Tibial nerve (tissue), 4 donors: ENCODE results near the gene CYB561A3. TPM values are rescaled to one million over a fixed set of nuclear protein-coding genes. Genes with fewer than 3 reads are reported as not detected.

Source experiments
- DNase-seq, 2 donors: peaks; one replicate each; pipeline ENCODE4 v3.0.0-alpha.2; 2019; ENCODE audit warnings: low spot score in 2 of 2
- H3K27ac ChIP-seq, 4 donors: fragments of 200-600 bp; sonication (generic) in 3 of 4; one replicate each; pipeline ENCODE4 v1.5.1; 2017 to 2019; ENCODE audit warnings: mild to moderate bottlenecking in 1 of 4
- H3K27me3 ChIP-seq, 2 donors: fragments of 200-600 bp; sonication (generic) in 1 of 2; one replicate each; pipeline versions ENCODE4 v1.5.1 to v1.6.0; 2017 to 2019
- H3K36me3 ChIP-seq, 3 donors: fragments of 200-600 bp; sonication (generic); one replicate each; pipeline ENCODE4 v1.5.1; 2018 to 2019
- H3K4me1 ChIP-seq, 4 donors: fragments of 200-600 bp; sonication (generic) in 3 of 4; one replicate each; pipeline ENCODE4 v1.5.1; 2017 to 2019
- H3K4me3 ChIP-seq, 4 donors: fragments of 200-600 bp; sonication (generic) in 3 of 4; one replicate each; pipeline ENCODE4 v1.5.1; 2017 to 2019; ENCODE audit warnings: mild to moderate bottlenecking in 1 of 4, moderate library complexity in 1 of 4
- H3K9me3 ChIP-seq, 4 donors: fragments of 200-600 bp; sonication (generic) in 3 of 4; one replicate each; pipeline ENCODE4 v1.5.1; 2017 to 2019
- EP300 ChIP-seq, 2 donors: sonication (generic); formaldehyde crosslinking; IDR thresholded peaks; one replicate each; pipeline ENCODE4 v1.6.1; 2017; ENCODE audit warnings: antibody characterized with exemption in 2 of 2, mild to moderate bottlenecking in 1 of 2
- POLR2A ChIP-seq, 2 donors: fragments of 450-650 bp; IDR thresholded peaks; one replicate each; pipeline ENCODE4 v1.6.1; 2017; ENCODE audit warnings: antibody characterized with exemption in 2 of 2, mild to moderate bottlenecking in 2 of 2, moderate library complexity in 2 of 2
- WGBS, 2 donors: methylation state at CpG; one replicate each; pipeline ENCODE4 v1.1.5; 2018; 5-methylcytosine and 5-hydroxymethylcytosine counted together
- total RNA-seq, 4 donors: library from RNA; depleted of rRNA; stranded (reverse); fragments of >200 nt; gene quantifications; one replicate each; pipeline ENCODE4 v1.1.0, GENCODE V29; 2016
- TF ChIP-seq, protein P1 (sequence below), 5 experiments: fragments of 200-600 bp in 3 of 5; fragments of 450-650 bp in 2 of 5; sonication (generic) in 3 of 5; IDR thresholded peaks; one replicate each; pipeline ENCODE4 v1.5.1; 2016 to 2019; ENCODE audit warnings: antibody characterized with exemption in 5 of 5, mild to moderate bottlenecking in 3 of 5, moderate library complexity in 2 of 5

The CYB561A3 gene
- total RNA-seq, 4 donors from 2014 or later = 44.2 to 68.2 (median 45.8) TPM

DNA sequence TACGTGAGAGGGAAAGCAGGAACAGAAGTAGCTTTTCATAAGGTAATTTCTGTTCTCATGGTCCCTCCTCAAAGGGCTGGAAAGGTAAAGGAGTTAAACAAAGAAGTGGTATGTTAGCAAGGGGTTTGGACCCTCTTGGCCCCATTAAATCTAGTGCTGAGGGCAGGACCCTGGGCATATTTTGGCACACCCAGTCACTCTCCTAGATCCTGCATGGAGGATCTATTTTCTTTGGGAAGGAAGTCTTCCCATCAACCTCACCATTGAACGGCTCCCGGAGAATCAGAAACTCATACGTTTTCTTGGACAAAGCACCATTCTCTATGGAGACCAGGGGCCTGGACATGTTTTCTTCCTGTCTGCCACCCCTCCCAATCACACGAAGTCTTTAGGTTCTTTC, 42.4 kb upstream of the CYB561A3 start:
- WGBS, 2 donors = 43 to 46% methylated on average over 5 of the region's 5 CpGs
- Histone ChIP-seq H3K27ac (peak overlapping the region in 3 of 4 donors; percentile 58 to 85 (median 81)), H3K36me3 (peaks cover 4 to 80% (median 37%) of the 10 kb centered on the region in 3 donors)

DNA sequence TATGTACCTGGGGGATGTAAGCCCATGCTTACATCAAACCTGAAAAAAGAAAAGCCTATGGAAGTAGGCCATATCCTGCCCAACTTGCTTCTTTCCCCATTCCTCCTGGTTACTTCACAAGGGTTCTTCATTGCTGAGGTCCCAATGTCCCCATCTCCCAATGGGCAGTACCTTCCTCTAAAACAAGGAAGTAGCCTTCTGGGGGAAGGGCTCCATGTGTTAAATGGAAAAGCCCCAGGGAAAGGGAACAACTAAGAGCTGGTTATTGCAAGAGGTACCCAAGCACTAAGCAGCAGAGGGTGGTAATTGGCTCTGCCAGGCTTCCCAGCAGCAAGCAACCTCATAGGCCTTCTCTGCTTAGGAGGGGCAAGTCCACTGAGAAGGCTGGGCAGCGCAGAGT, 42.0 kb upstream of the CYB561A3 start:
- Histone ChIP-seq H3K27me3 (no peaks in the 10 kb centered on the region), H3K27ac (peak overlapping the region in 3 of 4 donors; percentile 58 to 85 (median 81)), H3K4me3 (no peak overlapping the region), H3K9me3 (no peaks in the 10 kb centered on the region), H3K36me3 (peaks cover 4 to 80% (median 37%) of the 10 kb centered on the region in 3 donors), H3K4me1 (peaks cover 0 to 33% (median 6%) of the 10 kb centered on the region in 4 donors)
- TF ChIP-seq EP300 (IDR thresholded peaks at IDR 0.05) = no peak
- no peak for TF ChIP-seq POLR2A (IDR thresholded peaks at IDR 0.05)
- TF ChIP-seq, protein P1, sequence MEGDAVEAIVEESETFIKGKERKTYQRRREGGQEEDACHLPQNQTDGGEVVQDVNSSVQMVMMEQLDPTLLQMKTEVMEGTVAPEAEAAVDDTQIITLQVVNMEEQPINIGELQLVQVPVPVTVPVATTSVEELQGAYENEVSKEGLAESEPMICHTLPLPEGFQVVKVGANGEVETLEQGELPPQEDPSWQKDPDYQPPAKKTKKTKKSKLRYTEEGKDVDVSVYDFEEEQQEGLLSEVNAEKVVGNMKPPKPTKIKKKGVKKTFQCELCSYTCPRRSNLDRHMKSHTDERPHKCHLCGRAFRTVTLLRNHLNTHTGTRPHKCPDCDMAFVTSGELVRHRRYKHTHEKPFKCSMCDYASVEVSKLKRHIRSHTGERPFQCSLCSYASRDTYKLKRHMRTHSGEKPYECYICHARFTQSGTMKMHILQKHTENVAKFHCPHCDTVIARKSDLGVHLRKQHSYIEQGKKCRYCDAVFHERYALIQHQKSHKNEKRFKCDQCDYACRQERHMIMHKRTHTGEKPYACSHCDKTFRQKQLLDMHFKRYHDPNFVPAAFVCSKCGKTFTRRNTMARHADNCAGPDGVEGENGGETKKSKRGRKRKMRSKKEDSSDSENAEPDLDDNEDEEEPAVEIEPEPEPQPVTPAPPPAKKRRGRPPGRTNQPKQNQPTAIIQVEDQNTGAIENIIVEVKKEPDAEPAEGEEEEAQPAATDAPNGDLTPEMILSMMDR (IDR thresholded peaks at IDR 0.05) = no peak
- DNase-seq = no peak
- WGBS, 2 donors = 80 to 100% methylated on average over 1 of the region's 1 CpG

More for the DNA sequence above, 42.4 kb upstream of the CYB561A3 start:
- H3K27me3 ChIP-seq = no peaks in the 10 kb centered on the region
- TF ChIP-seq EP300 (IDR thresholded peaks at IDR 0.05) (no peak), POLR2A (IDR thresholded peaks at IDR 0.05) (no peak)
- TF ChIP-seq, protein P1 (IDR thresholded peaks at IDR 0.05) = no peak
- no peak overlapping the region for H3K4me3 ChIP-seq
- H3K9me3 ChIP-seq = no peaks in the 10 kb centered on the region
- no peak for DNase-seq
- peaks cover 0 to 33% (median 6%) of the 10 kb centered on the region in 4 donors for H3K4me1 ChIP-seq

DNA sequence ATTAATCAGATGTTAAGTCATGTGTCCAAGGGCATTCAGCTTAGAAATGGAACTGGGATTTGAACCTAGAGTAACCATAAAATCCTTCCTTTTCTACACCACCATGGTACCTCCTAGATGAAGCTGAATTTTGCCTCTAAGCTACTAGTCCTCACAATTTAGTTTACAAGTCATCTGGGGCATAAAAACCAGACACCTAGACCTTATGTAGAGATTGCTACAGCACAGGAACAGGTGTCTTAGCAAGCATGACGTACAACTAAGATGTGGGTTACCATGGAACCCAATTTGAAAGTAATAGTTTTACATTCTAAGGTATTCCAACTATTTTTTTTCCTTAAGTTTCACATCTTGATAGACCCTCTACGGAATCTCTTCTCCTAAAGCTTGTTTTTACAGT, 39.9 kb upstream of the CYB561A3 start:
- Histone ChIP-seq H3K4me3 (no peak overlapping the region), H3K36me3 (peaks cover 0 to 81% (median 30%) of the 10 kb centered on the region in 3 donors), H3K9me3 (no peaks in the 10 kb centered on the region), H3K27me3 (no peaks in the 10 kb centered on the region), H3K4me1 (peaks cover 0 to 31% (median 6%) of the 10 kb centered on the region in 4 donors), H3K27ac (no peak overlapping the region)
- no peak for TF ChIP-seq EP300 (IDR thresholded peaks at IDR 0.05)
- TF ChIP-seq, protein P1 (IDR thresholded peaks at IDR 0.05) = no peak
- no peak for DNase-seq
- 88 to 94% methylated on average over 2 of the region's 2 CpGs for WGBS, 2 donors

DNA sequence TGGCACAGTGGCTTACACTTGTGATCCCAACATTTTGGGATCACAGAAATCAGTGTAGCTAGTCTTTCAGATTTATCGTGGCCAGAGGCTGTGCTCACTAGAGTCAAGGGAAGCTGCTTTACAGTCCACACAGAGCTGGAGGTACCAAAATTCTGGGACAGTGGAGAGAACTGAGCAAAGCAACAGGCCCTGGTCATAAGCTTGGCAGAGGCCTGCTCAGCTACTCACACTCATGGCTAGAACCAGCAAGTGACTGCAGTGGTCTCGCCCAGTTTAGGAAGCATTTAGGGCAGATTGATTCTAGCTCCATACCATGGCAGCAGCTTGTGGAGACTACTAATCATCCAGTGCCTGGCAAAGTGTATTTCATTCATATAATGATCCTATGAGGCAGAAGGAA, 39.5 kb upstream of the CYB561A3 start:
- peaks cover 0 to 27% (median 6%) of the 10 kb centered on the region in 4 donors for H3K4me1 ChIP-seq
- H3K36me3 ChIP-seq = peaks cover 0 to 81% (median 30%) of the 10 kb centered on the region in 3 donors
- H3K27ac ChIP-seq = no peak overlapping the region
- no peaks in the 10 kb centered on the region for H3K9me3 ChIP-seq
- 92 to 100% methylated on average over 2 of the region's 2 CpGs for WGBS, 2 donors
- no peak for DNase-seq
- TF ChIP-seq EP300 (IDR thresholded peaks at IDR 0.05) = no peak
- H3K27me3 ChIP-seq = no peaks in the 10 kb centered on the region
- no peak overlapping the region for H3K4me3 ChIP-seq

DNA sequence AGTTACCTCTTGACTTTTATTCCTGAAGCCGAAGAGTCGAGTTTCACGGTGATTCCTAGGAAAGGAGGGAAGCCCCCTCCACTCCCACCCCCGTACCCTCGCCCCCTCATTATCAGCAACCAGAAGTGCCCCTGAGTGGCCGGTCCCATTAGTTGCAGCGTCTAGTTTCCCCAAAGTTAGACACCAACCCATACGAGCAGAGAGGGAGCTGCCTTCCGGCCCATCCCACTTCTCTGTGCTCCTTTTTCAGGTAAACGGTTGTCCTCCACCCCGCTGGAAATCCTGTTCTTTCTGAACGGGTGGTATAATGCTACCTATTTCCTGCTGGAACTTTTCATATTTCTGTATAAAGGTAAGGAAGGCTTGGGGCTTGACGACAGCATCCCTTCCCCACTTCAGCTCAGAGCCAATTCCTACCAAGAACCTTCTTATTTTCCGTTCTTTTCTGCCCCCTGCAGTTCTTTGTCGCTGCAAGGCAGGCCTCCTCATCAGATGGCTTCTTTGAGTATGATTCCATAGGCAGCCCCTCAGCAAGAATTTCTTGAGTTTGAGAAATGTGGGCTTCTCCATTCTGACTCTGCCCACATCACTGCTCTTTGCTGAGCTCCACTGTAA, 31.4 kb upstream of the CYB561A3 start:
- WGBS, 2 donors = 2 to 4% methylated on average over 13 to 15 of the region's 15 CpGs
- Histone ChIP-seq H3K36me3 (peaks cover 0 to 36% (median 0%) of the 10 kb centered on the region in 3 donors), H3K9me3 (no peaks in the 10 kb centered on the region), H3K4me1 (peaks cover 0 to 14% (median 8%) of the 10 kb centered on the region in 4 donors), H3K27me3 (no peaks in the 10 kb centered on the region), H3K27ac (peak overlapping the region in 3 of 4 donors; percentile 75 to 86 (median 79)), H3K4me3 (peak overlapping the region; percentile 64 to 83 (median 72))
- DNase-seq = no peak
- TF ChIP-seq, protein P1 (IDR thresholded peaks at IDR 0.05) = no peak
- TF ChIP-seq POLR2A (IDR thresholded peaks at IDR 0.05) (no peak), EP300 (IDR thresholded peaks at IDR 0.05) (no peak)
